Fibroblast of lung (primary cell): ENCODE results near the gene KIAA0232.
"Not testable (repeated sequence)": the region's sequence is repeated elsewhere in the genome, so short reads cannot be mapped to it uniquely, and the experiment has no call there.

ENCODE experiments used
- EZH2 ChIP-seq: IDR thresholded peaks from 2 replicates; pipeline ENCODE4 v1.5.1; 2012; ENCODE audit warnings: low read length, control low read depth, mild to moderate bottlenecking; ENCODE audit errors: missing control alignments
- TF ChIP-seq, protein P1 (sequence below), 2 donors: IDR thresholded peaks in 1 of 2; conservative IDR thresholded peaks in 1 of 2; 1 replicate in 1 of 2; 2 replicates in 1 of 2; pipeline ENCODE4 v1.5.1; 2011 to 2012; ENCODE audit warnings: low read length in 2 of 2, control low read depth in 1 of 2, inconsistent platforms in 1 of 2, low read depth in 1 of 2, mild to moderate bottlenecking in 1 of 2

GRCh38 chr4:6797368-6797767 is 14.8 kb downstream of the KIAA0232 start:
- TF ChIP-seq, protein P1, sequence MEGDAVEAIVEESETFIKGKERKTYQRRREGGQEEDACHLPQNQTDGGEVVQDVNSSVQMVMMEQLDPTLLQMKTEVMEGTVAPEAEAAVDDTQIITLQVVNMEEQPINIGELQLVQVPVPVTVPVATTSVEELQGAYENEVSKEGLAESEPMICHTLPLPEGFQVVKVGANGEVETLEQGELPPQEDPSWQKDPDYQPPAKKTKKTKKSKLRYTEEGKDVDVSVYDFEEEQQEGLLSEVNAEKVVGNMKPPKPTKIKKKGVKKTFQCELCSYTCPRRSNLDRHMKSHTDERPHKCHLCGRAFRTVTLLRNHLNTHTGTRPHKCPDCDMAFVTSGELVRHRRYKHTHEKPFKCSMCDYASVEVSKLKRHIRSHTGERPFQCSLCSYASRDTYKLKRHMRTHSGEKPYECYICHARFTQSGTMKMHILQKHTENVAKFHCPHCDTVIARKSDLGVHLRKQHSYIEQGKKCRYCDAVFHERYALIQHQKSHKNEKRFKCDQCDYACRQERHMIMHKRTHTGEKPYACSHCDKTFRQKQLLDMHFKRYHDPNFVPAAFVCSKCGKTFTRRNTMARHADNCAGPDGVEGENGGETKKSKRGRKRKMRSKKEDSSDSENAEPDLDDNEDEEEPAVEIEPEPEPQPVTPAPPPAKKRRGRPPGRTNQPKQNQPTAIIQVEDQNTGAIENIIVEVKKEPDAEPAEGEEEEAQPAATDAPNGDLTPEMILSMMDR (conservative IDR thresholded peaks at IDR 0.05 in 1 of 2, IDR thresholded peaks at IDR 0.05 in 1 of 2; ENCODE audit: low read depth in 1 of 2, low read length in 2 of 2): not testable (repeated sequence)
- TF ChIP-seq EZH2: not testable (repeated sequence)
